GF-D8 (cell line): Measurements from ENCODE around the gene TIMM29.
"Not testable (repeated sequence)": the region's sequence is repeated elsewhere in the genome, so short reads cannot be mapped to it uniquely, and the experiment has no call there.

Source experiments
- DNase-seq: peaks from one replicate; lab custom pipeline; 2025; lab: John Stamatoyannopoulos, UW

TIMM29 gene

GRCh38 chr19:10945264-10945663 lies 16.7 kb downstream of the TIMM29 start:
- DNase-seq: no peak

- DNase-seq: no peak
These were observed 18.5 kb downstream of the TIMM29 start for GRCh38 chr19:10946958-10947657.

GRCh38 chr19:10952809-10953208 lies 24.2 kb downstream of the TIMM29 start:
- DNase-seq: no peak

- DNase-seq: not testable (repeated sequence)
These were observed 30.8 kb downstream of the TIMM29 start for GRCh38 chr19:10959277-10959968.

- DNase-seq: peak; percentile 88
These were observed 31.9 kb downstream of the TIMM29 start, which contains the start of gene SMARCA4 for GRCh38 chr19:10960314-10961072. TSS of gene SMARCA4 (plus strand) at chr19:10961030. CDS start at chr19:10984152, 23,122 bp downstream.

- DNase-seq: no peak
These were observed 32.7 kb downstream of the TIMM29 start for GRCh38 chr19:10961073-10961860.

GRCh38 chr19:10962863-10963262 lies 34.3 kb downstream of the TIMM29 start:
- DNase-seq: no peak

- no peak for DNase-seq
These were observed 35.3 kb downstream of the TIMM29 start for GRCh38 chr19:10963865-10964264.

GRCh38 chr19:10964903-10965302 lies 36.3 kb downstream of the TIMM29 start:
- DNase-seq: no peak

GRCh38 chr19:10965398-10965797 lies 36.8 kb downstream of the TIMM29 start:
- no peak for DNase-seq

GRCh38 chr19:10966809-10967208 lies 38.2 kb downstream of the TIMM29 start:
- DNase-seq: no peak

GRCh38 chr19:10968527-10969135 lies 40.0 kb downstream of the TIMM29 start:
- no peak for DNase-seq

- DNase-seq: no peak
These were observed 42.6 kb downstream of the TIMM29 start for GRCh38 chr19:10971107-10971726.

- no peak for DNase-seq
These were observed 46.9 kb downstream of the TIMM29 start for GRCh38 chr19:10975374-10976130.

GRCh38 chr19:10976131-10976892 lies 47.7 kb downstream of the TIMM29 start:
- no peak for DNase-seq

GRCh38 chr19:10977742-10978092 lies 49.1 kb downstream of the TIMM29 start:
- no peak for DNase-seq
